Vagina (tissue), 2 donors: ENCODE data around the gene PRRT1.

Source experiments
- CTCF ChIP-seq, 3 experiments: fragments of 450-650 bp in 2 of 3; fragments of 200-600 bp in 1 of 3; sonication (generic) in 1 of 3; IDR thresholded peaks; one replicate each; pipeline ENCODE4 v1.5.1; 2017 to 2019; ENCODE audit warnings: antibody characterized with exemption in 3 of 3, mild to moderate bottlenecking in 2 of 3, moderate library complexity in 2 of 3
- POLR2A ChIP-seq, 2 donors: fragments of 450-650 bp; IDR thresholded peaks; one replicate each; pipeline ENCODE4 v1.6.1; 2017; ENCODE audit warnings: antibody characterized with exemption in 2 of 2, mild to moderate bottlenecking in 2 of 2, moderate library complexity in 2 of 2
- POLR2AphosphoS5 ChIP-seq, 2 donors: sonication (generic); formaldehyde crosslinking; IDR thresholded peaks; one replicate each; pipeline ENCODE4 v1.9.0; 2017; ENCODE audit warnings: antibody characterized with exemption in 2 of 2, mild to moderate bottlenecking in 2 of 2, low read depth in 1 of 2; ENCODE audit not compliant: insufficient read depth in 1 of 2

- TF ChIP-seq CTCF (IDR thresholded peaks at IDR 0.05): no peak
- TF ChIP-seq POLR2AphosphoS5 (IDR thresholded peaks at IDR 0.05; ENCODE audit: insufficient read depth in 1 of 2, low read depth in 1 of 2): no peak
- no peak for TF ChIP-seq POLR2A (IDR thresholded peaks at IDR 0.05)
Observed at GRCh38 chr6:32133786-32134185, 18.0 kb downstream of the PRRT1 start.
